Fibroblast of lung (primary cell): ENCODE results near the gene MAML2.

Experiments used
- EZH2 ChIP-seq: IDR thresholded peaks from 2 replicates; pipeline ENCODE4 v1.5.1; 2012; ENCODE audit warnings: low read length, control low read depth, mild to moderate bottlenecking; ENCODE audit errors: missing control alignments
- TF ChIP-seq, protein P1 (sequence below), 2 donors: IDR thresholded peaks in 1 of 2; conservative IDR thresholded peaks in 1 of 2; 1 replicate in 1 of 2; 2 replicates in 1 of 2; pipeline ENCODE4 v1.5.1; 2011 to 2012; ENCODE audit warnings: low read length in 2 of 2, control low read depth in 1 of 2, inconsistent platforms in 1 of 2, low read depth in 1 of 2, mild to moderate bottlenecking in 1 of 2

DNA sequence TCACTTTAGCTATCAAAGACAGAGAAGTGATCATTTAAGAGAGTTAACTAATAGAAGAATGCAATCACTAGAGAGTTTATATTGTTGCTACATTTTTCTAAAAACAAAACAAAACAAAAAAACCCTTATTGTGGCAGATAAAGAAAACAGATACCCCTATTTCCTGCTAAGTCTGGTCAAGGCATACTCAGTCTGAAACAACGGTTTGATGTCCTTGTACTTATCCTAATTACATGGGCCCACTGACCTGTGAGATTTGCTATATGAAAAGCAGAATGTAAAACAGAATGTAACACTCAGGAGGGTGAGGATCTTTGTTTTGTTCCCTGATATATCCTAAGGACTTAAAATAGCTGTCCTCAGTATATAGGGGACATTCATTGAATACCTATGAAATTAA lies 24.6 kb downstream of the MAML2 start:
- TF ChIP-seq, protein P1, sequence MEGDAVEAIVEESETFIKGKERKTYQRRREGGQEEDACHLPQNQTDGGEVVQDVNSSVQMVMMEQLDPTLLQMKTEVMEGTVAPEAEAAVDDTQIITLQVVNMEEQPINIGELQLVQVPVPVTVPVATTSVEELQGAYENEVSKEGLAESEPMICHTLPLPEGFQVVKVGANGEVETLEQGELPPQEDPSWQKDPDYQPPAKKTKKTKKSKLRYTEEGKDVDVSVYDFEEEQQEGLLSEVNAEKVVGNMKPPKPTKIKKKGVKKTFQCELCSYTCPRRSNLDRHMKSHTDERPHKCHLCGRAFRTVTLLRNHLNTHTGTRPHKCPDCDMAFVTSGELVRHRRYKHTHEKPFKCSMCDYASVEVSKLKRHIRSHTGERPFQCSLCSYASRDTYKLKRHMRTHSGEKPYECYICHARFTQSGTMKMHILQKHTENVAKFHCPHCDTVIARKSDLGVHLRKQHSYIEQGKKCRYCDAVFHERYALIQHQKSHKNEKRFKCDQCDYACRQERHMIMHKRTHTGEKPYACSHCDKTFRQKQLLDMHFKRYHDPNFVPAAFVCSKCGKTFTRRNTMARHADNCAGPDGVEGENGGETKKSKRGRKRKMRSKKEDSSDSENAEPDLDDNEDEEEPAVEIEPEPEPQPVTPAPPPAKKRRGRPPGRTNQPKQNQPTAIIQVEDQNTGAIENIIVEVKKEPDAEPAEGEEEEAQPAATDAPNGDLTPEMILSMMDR (conservative IDR thresholded peaks at IDR 0.05 in 1 of 2, IDR thresholded peaks at IDR 0.05 in 1 of 2; ENCODE audit: low read depth in 1 of 2, low read length in 2 of 2): no peak
- TF ChIP-seq EZH2: no peak
